ENCODE measurements around the gene ZNF716.
"Not testable (repeated sequence)": the region's sequence is repeated elsewhere in the genome, so short reads cannot be mapped to it uniquely, and the experiment has no call there.

Gene ZNF716

DNA sequence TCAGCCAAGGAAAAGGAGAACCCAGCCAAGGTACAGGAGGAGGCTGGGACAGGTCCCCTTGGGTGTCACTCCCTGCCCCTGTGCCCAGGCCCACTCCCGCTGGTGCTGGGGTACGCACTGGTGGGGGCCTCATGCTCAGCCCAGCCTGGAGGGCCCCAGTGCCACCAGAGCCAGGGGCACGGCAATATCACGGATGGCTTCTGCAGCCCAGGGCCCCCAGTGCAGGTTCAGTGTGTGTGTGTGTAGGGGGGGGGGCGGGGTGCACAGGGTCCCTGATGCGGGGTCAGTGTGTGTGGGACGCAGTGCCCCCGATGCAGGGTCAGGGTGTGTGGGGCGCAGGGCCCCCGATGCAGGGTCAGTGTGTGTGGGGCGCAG lies 23.4 kb upstream of the ZNF716 start:
- no peak for DNase-seq

DNA sequence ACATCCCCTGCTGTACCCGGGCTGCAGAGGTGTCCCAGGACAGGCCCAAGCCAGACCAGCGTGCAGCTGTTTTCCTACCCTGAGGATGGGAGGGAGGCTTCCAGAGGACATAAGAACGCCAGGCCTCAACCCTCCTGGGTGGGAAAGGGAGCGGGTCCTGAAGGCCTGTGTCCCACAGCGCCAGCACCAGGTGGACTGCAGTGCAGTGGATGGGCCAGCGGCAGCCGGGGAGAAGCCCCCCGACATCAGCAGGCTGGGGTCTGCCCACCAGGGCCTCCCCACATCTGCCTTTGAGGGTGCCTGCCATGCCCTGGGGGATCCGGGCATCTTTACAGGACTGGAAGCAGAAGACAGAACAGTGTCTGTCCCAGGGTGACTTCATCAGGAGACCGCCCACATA lies 22.8 kb upstream of the ZNF716 start:
- DNase-seq = no peak

DNA sequence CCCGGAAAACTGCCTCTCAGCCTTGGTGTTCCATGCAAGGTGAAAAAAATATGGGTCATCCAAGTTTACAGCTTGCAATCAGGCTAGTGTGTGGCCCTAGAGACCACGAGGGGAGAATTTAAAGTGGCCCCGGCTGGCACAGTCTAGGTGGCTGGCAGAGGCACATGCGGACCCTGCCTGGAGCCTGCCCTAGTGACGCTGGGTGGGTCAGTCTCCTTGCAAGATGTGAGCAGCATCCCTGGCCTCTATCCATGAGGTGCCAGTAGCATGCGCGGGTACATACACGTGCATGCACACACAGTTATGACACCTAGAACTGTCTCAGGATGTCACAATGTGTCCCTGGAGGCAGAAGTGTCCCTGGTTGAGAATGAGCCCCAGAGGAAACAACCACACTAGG lies 22.4 kb upstream of the ZNF716 start:
- no peak for DNase-seq

DNA sequence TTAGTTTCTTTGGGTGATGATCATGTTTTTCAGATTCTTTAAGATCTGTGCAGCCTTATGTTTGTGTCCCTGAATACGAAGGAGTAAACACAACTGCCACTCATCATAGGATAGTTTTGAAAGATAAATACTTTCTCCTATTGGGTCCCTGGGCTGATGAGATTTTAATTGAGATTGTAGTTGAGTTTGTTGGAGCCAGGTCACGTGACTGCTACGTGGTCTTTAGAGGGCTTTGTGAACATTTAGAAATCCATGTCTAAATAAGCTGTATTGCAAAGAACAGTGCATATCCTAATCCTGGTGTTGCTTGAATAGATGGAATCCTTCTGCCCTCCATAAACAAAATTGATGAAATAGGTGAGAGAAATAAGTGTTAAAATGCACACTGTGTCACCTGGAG lies 17.4 kb upstream of the ZNF716 start:
- DNase-seq = no peak

DNA sequence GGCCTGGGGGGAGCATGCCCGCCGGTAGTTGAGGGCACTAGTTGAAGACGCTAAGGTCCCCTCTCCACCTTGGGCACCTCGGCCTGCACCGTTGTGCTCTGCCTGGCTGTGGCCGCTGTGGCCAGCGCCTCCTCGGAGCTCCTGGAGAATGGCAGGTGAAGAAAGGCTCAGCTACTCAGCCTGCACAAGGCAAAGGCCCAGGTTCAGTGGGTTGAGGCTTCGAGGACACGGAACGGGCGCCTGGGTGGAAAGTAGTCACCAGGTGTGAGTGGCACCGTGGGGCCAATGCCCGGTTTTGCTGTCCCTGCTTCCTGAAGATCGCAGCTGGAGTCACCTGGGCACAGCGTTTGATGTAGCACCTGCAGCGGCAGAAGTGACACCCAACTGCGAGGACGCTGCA lies 12.4 kb upstream of the ZNF716 start:
- no peak for DNase-seq

DNA sequence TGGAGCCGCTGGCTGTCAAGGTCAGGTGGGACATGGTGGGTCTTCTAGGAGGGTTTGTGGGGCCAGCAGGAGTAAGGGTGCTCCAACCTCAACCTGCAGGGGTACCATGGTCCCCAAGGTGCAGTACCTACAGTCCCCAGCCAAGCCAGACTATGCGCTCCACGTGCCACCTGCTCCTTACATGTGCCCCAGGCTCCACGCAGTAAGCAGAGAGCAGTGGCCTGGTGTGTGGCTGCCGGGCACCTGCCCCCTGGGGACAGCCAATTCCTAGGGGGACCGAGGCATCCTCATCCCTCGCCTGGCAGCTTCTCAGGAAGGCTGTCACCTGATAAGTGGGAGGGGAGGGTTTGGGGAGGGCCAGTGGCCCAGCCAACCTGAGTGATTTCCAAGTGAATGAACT lies 11.7 kb upstream of the ZNF716 start:
- no peak for DNase-seq

DNA sequence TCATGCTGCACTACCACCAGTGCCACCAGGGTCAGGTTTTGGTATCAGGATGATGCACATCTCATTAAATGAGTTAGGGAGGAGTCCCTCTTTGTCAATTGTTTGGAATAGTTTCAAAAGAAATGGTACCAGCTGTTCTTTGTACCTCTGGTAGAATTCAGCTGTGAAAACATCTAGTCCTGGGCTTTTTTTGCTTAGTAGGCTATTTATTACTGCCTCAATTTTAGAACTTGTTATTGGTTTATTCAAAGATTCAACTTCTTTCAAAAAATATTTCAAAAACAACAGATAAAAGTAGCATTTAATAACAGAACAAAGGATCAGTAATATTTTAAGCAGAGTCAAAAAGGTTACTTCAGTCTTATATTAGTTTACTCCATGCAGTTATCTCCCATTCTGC lies 6.4 kb upstream of the ZNF716 start:
- no peak for DNase-seq

DNA sequence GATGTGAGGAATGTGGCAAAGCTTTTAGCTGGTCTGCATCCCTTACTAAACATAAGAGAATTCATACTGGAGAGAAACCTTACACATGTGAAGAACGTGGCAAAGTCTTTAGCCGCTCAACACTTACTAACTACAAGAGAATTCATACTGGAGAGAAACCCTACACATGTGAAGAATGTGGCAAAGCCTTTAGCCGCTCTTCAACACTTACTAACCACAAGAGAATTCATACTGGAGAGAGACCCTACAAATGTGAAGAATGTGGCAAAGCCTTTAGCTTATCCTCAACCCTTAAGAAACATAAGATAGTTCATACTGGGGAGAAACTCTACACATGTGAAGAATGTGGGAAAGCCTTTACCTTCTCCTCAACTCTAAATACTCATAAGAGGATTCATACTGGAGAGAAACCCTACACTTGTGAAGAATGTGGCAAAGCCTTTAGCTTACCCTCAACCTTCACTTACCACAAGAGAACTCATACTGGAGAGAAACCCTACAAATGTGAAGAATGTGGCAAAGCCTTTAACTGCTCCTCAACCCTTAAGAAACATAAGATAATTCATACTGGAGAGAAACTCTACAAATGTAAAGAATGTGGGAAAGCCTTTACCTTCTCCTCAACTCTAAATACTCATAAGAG lies 19.3 kb downstream of the ZNF716 start:
- not testable (repeated sequence) for DNase-seq

DNA sequence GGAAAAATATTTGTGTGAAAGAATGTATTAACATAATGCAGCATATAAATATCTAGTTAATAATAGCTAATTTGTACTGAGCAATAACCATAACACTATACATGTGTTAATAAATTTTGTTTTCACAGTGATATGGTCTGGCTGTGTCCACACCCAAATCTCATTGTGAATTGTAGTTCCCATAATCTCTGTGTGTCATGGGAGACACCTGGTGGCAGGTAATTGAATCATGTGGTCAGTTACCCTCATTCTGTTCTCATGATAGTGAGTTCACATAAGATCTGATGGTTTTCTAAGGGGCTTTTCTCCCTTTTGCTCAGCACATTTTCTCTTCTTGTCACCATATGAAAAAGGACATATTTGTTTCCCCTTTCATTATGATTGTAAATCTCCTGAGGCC lies 30.3 kb downstream of the ZNF716 start:
- DNase-seq = not testable (repeated sequence)

DNA sequence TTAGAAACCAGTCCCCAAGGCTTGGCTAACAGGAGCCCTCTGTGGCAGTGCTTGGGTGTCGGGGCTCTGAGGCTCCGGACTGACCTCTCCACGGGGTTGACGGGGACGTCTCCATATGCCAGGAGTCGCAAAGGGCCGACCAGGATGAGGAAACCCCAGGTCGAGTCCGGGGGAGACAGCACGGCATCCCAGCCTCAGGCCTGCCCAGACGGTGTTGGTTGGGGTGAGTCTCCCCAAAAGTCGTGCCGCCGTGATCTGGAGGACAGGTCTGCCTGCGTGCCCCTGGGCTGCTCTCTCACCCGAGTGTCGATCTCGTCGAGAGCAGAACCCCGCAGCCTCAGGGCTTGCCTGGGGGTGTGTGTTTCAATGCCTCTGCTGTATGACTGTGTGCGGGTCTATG lies 35.0 kb downstream of the ZNF716 start:
- not testable (repeated sequence) for DNase-seq

DNA sequence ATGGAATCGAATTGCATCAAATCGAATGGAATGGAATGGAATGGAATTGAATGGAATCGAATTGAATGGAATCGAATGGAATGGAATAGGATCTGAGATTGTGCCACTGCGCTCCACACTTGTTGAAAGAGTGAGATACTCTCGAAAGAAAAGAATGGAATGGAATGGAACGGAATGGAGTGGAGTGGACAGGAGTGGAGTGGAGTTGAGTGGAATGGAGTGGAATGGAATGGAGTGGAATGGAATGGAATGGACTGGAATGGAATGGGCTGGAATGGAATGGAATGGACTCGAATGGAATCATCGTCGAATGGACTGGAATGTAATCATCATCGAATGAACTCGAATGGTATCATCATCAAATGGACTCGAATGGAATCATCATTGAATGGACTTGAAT lies 38.0 kb downstream of the ZNF716 start:
- no peak for DNase-seq

DNA sequence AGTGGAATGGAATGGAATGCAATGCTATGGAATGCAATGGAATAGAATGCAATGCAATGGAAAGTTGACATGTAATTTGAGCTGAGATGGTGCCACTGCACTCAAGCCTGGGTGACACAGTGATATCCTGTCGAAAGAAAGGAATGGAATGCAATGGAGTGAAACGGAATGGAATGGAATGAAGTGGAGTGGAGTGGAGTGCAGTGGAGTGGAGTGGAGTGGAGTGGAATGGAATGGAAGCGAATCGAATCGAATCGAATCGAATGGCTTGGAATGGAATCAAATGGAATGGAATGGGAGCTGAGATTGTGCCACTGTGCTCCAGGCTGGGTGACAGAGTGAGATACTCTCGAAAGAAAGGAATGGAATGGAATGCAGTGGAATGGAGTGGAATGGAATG lies 45.1 kb downstream of the ZNF716 start:
- not testable (repeated sequence) for DNase-seq

DNA sequence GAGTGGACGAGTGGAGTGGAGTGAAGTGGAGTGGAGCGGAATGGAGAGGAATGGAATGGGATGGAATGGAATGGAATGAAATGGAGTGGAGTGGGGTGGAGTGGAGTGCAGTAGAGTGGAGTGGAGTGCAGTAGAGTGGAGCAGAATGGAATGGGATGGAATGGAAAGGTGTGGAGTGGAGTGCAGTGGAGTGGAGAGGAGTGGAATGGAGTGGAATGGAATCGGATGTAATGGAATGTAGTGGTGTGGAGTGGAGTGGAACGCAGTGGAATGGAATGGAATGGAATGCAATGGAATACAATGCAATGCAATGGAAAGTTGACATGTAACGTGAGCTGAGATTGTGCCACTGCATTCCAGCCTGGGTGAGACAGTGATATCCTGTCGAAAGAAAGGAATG lies 46.4 kb downstream of the ZNF716 start:
- DNase-seq = no peak

DNA sequence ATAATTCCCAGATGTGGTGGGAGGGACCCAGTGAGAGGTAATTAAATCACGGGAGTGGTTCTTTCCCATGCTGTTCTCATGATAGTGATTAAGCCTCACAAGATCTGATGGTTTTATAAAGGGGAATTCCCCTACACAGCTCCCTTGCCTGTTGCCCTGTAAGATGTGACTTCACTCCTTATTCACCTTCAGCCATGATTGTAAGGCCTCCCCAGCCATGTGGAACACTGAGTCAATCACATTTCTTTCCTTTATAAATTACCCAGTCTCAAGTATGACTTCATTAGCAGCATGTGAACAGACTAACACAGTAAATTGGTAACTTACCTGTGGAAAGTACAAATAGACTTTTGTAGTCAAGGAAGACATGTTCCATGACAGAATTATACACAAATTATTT lies 55.2 kb downstream of the ZNF716 start:
- no peak for DNase-seq

All from activated naive CD4-positive, alpha-beta T cell (primary cell).